Stimulated activated CD4-positive, alpha-beta T cell treated with anti-CD3 and anti-CD28 coated beads, Interleukin-12 subunit alpha, Interleukin-12 subunit beta, amount 100 ng/mL, for 24 hours (primary cell): ENCODE measurements around the gene SAGE1.
"Not testable (repeated sequence)": the region's sequence is repeated elsewhere in the genome, so short reads cannot be mapped to it uniquely, and the experiment has no call there.

Experiments
- DNase-seq, 2 experiments: peaks; one replicate each; pipeline ENCODE4 v3.0.0-alpha.2; 2020; ENCODE audit warnings: low read depth in 2 of 2

SAGE1 gene

GRCh38 chrX:135893294-135893817, at the start of gene SAGE1, which contains the start of gene CT45A10:
Gene SAGE1 (plus strand): TSS chrX:135893716. CDS start chrX:135896243, 2,527 bp downstream.
Gene CT45A10 (minus strand): TSS chrX:135893444. CDS start chrX:135885344, 8,100 bp downstream.
- no peak for DNase-seq

GRCh38 chrX:135854438-135854837, 39.1 kb upstream of the SAGE1 start, which contains the start of gene CT45A8:
Gene CT45A8 (minus strand): TSS chrX:135854538. CDS start chrX:135850783, 3,755 bp downstream.
- not testable (repeated sequence) for DNase-seq

DNA sequence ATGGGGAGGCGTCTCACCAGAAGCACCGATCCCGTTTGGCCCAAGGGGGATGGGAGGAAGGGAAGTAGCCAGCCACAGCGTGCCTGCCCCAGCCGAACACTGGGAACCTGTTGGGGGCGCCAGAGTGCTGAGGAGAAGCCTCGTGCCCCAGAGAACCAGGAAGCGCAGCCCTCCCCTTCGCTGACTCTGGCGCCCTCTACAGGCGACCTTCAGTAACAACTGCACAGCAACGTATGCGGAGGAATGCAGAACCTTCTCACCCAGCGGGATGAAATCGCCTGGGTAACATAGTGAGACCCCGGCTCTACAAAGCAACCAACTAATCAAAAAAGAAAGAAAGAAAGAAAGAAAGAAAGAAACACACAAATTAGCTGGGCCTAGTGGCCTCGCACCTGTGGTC, 21.8 kb upstream of the SAGE1 start, which contains the start of gene CT45A9:
CT45A9 (minus strand) TSS at position 101 of the 400 bp plus-strand sequence. CDS start 3,751 bp downstream, outside the sequence.
- DNase-seq, result not testable (repeated sequence)

GRCh38 chrX:135882741-135883140, 10.8 kb upstream of the SAGE1 start:
- not testable (repeated sequence) for DNase-seq

- not testable (repeated sequence) for DNase-seq
Observed at GRCh38 chrX:135888230-135888629, 5.3 kb upstream of the SAGE1 start.

GRCh38 chrX:135888976-135889375, 4.5 kb upstream of the SAGE1 start:
- DNase-seq, result peak in 1 of 2 experiments; percentile 17

DNA sequence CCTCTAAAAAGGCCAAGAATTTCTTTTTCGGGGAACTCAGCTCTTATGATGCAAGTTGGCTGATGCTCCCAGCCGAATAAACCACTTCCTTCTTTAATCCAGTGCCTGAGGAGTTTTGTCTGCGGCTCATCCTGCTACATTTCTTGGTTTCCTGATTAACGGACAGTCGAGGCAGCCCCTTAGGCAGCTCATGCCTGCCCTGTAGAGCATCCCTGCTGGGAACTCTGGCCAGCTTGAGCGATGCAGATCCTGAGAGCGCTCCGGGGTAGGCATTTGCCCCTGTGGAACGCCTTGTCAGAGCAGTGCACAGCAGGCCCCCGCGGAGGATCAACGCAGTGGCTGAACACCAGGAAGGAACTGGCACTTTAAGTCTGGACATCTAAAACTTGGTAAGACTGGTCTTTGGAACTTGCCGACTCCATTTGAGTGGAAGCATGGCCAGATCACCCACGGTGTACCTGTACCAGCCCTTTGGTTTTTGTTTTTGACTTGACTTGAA, 3.4 kb upstream of the SAGE1 start:
- no peak for DNase-seq

DNA sequence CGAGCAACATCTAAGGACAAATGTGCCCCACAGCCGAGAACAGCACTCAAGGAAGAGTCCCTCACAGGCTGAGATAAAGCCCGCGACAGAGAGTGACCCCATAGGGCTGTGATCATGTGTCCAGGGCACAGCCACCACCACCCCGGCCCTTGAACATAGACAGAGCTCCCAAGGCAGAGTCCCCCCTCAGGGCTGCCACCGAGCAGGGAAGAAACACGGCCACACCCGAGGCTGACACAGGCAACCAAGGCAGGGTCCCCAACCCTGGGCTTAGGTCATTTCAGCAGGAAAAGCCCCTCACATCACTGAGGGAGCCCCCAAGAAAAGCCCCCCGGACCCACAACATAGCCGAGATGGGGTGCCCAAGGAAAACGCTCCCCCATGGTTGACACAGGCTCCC, 735 bp upstream of the SAGE1 start:
- DNase-seq, result no peak

GRCh38 chrX:135910251-135910650, 16.7 kb downstream of the SAGE1 start:
- DNase-seq, result no peak

DNA sequence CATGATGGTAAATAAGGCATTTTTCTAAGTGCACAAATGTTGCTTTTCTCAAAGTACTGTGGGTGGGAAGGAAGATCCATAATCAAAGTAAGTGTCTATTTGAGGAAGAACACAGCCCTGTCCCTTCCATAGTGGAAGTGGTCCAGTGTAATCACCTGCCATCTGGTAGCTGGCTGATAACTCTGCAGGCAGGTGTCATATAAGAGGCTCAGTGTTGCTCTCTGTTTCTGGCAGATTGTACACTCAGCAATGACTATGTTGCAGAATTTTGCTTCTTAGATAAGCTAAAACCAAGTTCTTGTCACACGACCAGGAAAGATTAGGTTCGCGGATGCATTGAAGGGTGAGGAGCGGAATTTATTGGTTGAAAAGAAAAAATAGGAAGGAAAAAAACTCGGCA, 20.9 kb downstream of the SAGE1 start:
- no peak for DNase-seq

DNA sequence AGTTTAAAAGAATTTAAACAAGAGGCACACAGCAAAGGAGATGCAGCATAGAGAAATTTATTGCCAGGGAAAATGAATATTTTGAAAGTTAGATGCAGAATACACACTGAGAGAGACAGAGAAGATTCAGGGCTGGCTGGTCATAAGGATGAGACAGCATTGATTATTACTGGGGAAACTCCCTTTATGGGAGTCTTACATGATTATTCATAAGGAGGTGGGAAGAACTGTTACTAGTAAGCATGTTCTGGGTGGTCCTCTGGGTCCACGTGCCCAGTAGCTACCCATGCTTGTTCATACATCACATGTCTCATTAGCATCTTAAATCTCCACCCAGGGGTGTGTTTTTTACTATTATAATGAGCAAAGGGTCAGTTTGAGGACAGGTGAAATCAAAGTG, 27.0 kb downstream of the SAGE1 start:
- DNase-seq, result not testable (repeated sequence)

GRCh38 chrX:135923353-135923752, 29.8 kb downstream of the SAGE1 start:
- no peak for DNase-seq

DNA sequence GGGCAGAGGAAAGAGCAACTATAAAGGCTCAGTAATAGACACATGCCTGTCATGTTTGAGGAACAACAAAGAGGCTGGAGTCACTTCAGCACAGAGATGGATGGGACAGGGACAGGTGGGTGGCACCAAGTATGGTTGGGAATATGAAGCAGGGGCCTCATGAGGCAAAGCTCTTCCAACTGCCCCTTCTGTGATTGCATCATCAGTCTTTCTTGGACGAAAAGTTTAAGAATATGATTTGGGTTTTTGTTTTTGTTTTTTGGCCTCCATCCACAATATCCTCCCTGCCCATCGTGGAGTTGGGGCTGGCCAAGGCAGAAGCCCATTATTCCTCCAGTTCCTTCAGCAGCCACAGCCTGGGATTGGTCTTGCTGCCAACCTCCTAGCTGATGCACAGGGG, 34.4 kb downstream of the SAGE1 start:
- no peak for DNase-seq

GRCh38 chrX:135931644-135932487, 38.4 kb downstream of the SAGE1 start:
- peak; percentile 2 to 15 for DNase-seq

DNA sequence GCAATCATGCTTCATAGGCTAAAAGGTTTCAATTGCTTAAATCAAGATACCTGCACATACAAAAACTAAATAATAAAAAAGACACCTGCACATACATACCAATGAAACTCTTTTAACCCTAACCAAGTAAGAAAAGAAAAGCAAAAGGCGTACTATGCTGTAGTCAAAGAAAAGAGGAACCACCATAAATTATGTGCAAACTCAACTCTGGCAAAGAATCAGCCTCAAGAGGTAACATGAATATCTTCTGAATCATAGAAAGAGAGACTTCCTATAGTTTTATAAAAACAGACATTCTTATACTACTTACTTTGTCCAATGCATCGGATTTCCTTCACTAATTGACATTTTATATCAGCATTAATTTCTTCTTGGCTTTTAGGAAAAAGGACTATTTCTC, 51.0 kb downstream of the SAGE1 start:
- no peak for DNase-seq

- no peak for DNase-seq
Observed at GRCh38 chrX:135951291-135951690, 57.8 kb downstream of the SAGE1 start.
